Prostate gland (tissue), 2 donors: ENCODE results near the gene EML4.

ENCODE experiments used
- POLR2A ChIP-seq: fragments of 450-650 bp; IDR thresholded peaks from one replicate; pipeline ENCODE4 v1.6.1; 2016; ENCODE audit warnings: antibody characterized with exemption, mild to moderate bottlenecking
- TF ChIP-seq, protein P1 (sequence below), 4 experiments: fragments of 200-600 bp in 2 of 4; fragments of 450-650 bp in 2 of 4; sonication (generic) in 2 of 4; IDR thresholded peaks; 1 replicate in 3 of 4; 2 replicates in 1 of 4; pipeline ENCODE4 v1.5.1; 2016 to 2019; ENCODE audit warnings: antibody characterized with exemption in 4 of 4, mild to moderate bottlenecking in 2 of 4, moderate library complexity in 2 of 4

DNA sequence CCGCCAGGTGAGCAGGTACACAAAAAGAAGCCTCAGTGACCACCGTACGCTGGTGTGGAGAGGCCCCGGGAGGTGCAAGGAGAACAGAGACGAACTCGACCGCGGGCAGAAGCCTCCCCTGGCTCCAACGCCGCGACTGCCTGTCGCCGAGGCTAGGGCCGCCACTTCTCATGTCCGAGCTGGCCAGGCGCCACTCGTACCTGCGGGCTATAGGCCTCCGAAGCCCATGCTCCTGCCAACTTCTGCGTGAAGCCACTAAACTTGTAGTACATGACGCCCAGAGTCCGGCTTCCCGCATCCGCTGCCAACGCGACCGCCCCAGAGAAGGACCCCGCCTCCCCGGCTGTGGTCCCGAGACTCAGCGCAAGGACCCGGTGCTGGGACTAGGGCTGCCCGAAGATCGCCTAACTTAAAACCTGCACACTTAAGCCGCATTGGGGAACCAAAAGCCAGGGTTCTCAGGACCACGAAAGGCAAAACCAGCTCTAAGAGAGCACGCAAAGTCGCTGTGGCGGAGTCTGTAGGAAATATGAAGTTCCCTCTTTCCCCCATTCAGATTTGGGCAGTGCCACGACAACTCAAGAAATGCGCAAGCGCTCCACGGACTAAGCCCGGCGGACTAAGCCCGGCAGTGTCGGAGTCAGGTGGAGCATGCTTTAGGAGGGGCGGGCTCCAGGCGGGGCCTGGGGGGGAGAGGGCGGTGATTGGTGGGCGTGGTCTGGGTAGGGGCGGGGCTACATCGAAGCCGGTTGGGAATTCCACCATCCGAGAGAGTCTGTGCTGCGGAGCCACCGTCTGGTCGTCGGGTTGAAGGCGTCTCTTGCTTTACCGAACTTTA lies 192.0 kb downstream of the EML4 start, which contains the start of gene COX7A2L:
- TF ChIP-seq, protein P1, sequence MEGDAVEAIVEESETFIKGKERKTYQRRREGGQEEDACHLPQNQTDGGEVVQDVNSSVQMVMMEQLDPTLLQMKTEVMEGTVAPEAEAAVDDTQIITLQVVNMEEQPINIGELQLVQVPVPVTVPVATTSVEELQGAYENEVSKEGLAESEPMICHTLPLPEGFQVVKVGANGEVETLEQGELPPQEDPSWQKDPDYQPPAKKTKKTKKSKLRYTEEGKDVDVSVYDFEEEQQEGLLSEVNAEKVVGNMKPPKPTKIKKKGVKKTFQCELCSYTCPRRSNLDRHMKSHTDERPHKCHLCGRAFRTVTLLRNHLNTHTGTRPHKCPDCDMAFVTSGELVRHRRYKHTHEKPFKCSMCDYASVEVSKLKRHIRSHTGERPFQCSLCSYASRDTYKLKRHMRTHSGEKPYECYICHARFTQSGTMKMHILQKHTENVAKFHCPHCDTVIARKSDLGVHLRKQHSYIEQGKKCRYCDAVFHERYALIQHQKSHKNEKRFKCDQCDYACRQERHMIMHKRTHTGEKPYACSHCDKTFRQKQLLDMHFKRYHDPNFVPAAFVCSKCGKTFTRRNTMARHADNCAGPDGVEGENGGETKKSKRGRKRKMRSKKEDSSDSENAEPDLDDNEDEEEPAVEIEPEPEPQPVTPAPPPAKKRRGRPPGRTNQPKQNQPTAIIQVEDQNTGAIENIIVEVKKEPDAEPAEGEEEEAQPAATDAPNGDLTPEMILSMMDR (IDR thresholded peaks at IDR 0.05), result peak in 2 of 4 experiments; percentile 14 to 33
- peak; percentile 70 for TF ChIP-seq POLR2A
